ENCODE results near the gene CTBP2.
A peak's percentile ranks its signal among the peaks of the same experiment; 100 is the strongest.

Gene CTBP2

DNA sequence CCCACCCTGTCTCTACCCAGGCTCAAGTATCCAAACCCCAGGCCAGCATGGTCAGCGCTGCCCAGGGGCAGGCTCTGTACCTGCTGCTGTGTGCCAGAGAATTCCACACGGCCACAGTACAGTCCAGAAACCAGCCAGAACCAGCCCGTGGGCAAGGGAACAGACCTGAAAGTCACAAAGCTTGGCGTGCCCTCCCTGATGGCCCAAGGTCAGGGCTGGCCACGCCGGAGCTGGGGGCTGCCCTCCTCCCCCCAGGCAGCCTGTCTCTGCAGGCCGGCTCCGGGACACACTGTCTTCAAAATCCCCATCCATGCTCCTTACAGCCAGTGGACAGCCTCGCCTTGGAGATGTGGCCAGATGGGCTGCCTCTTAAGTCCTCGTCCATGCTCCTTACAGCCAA is 78.4 kb downstream of the CTBP2 start:
- no peaks in the 10 kb centered on the region for H3K27me3 ChIP-seq (ENCODE audit: insufficient read depth, low read depth, severe bottlenecking)
- H3K9me3 ChIP-seq (ENCODE audit: severe bottlenecking): no peaks in the 10 kb centered on the region
- no peak for TF ChIP-seq CTCF (IDR thresholded peaks at IDR 0.05; ENCODE audit: low read depth, low read length)
- H3K4me3 ChIP-seq (ENCODE audit: low read depth, low read length): no peak overlapping the region
- DNase-seq: peak; percentile 79
- H3K27ac ChIP-seq: peak overlapping the region; percentile 65
- H3K36me3 ChIP-seq: peaks cover 30% of the 10 kb centered on the region

DNA sequence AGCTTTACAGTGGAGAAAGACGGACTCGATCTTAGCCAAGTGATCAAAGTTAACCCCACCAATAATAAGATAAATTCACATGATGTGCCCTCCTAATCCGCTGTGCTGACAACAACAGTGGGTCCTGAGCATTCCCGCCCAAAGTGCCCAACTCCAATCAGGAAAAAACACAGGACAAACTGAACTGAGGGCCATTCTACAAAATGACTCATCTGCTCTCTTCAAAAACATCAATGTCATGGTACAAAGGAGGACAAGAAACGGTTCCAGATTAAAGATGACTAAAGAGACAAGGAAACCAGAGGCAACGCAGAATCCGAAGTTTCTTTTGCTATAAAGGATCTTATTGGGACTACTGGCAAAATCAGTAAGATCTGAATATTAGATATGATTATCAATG is 79.4 kb downstream of the CTBP2 start:
- H3K4me3 ChIP-seq (ENCODE audit: low read depth, low read length): no peak overlapping the region
- DNase-seq: no peak
- peak overlapping the region; percentile 65 for H3K27ac ChIP-seq
- no peak for TF ChIP-seq CTCF (IDR thresholded peaks at IDR 0.05; ENCODE audit: low read depth, low read length)
- H3K27me3 ChIP-seq (ENCODE audit: insufficient read depth, low read depth, severe bottlenecking): no peaks in the 10 kb centered on the region
- peaks cover 29% of the 10 kb centered on the region for H3K36me3 ChIP-seq
- no peaks in the 10 kb centered on the region for H3K9me3 ChIP-seq (ENCODE audit: severe bottlenecking)

- TF ChIP-seq CTCF (IDR thresholded peaks at IDR 0.05; ENCODE audit: low read depth, low read length): no peak
Measured at GRCh38 chr10:125080296-125080695, 80.1 kb downstream of the CTBP2 start.

DNA sequence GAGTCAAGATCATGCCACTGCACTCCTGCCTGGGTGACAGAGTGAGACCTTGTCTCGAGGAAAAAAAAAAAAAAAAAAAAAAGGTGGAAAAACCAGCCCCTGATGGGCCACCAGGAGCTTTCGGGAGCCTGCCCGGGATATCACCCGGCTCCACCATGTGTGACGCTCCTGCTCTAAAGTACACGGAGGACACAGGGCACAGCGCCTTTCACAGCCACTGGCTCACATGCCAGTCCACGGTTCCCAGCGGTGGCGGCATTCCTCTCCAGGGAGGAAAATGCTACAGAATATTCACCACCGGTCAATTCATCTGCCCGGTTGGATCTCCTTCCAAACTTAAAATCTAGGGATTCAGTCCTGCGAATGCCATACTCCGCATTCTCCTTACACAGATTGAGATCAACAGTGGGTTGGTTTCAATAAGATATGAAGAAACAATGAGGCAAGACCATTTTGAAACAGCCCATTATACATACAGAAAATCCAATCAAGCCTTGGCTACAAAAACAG is 81.2 kb downstream of the CTBP2 start:
- H3K27me3 ChIP-seq (ENCODE audit: insufficient read depth, low read depth, severe bottlenecking): no peaks in the 10 kb centered on the region

More at GRCh38 chr10:125080296-125080695, 80.1 kb downstream of the CTBP2 start:
- Histone ChIP-seq H3K27me3 (ENCODE audit: insufficient read depth, low read depth, severe bottlenecking) (no peaks in the 10 kb centered on the region), H3K4me3 (ENCODE audit: low read depth, low read length) (no peak overlapping the region), H3K9me3 (ENCODE audit: severe bottlenecking) (no peaks in the 10 kb centered on the region), H3K36me3 (peaks cover 29% of the 10 kb centered on the region), H3K27ac (peak overlapping the region; percentile 65)
- DNase-seq: no peak

GRCh38 chr10:125076891-125077541 is 83.3 kb downstream of the CTBP2 start:
- Histone ChIP-seq H3K36me3 (peaks cover 32% of the 10 kb centered on the region), H3K27ac (no peak overlapping the region), H3K27me3 (ENCODE audit: insufficient read depth, low read depth, severe bottlenecking) (no peaks in the 10 kb centered on the region), H3K9me3 (ENCODE audit: severe bottlenecking) (no peaks in the 10 kb centered on the region), H3K4me3 (ENCODE audit: low read depth, low read length) (no peak overlapping the region)
- TF ChIP-seq CTCF (IDR thresholded peaks at IDR 0.05; ENCODE audit: low read depth, low read length): no peak
- no peak for DNase-seq

More for the DNA sequence above, 81.2 kb downstream of the CTBP2 start:
- no peak overlapping the region for H3K27ac ChIP-seq
- H3K4me3 ChIP-seq (ENCODE audit: low read depth, low read length): no peak overlapping the region
- peaks cover 36% of the 10 kb centered on the region for H3K36me3 ChIP-seq
- TF ChIP-seq CTCF (IDR thresholded peaks at IDR 0.05; ENCODE audit: low read depth, low read length): no peak
- DNase-seq: no peak
- no peaks in the 10 kb centered on the region for H3K9me3 ChIP-seq (ENCODE audit: severe bottlenecking)

Measured in WERI-Rb-1 (cell line).